H1 (cell line): Measurements from ENCODE around the gene USP26. TPM values are rescaled to one million over a fixed set of nuclear protein-coding genes. Genes with fewer than 3 reads are reported as not detected.
A peak's percentile ranks its signal among the peaks of the same experiment; 100 is the strongest.

Source experiments
- CTCF ChIA-PET: fragments of 300-600 bp; sonication (Branson Sonifier 250); formaldehyde crosslinking; loops from one replicate; lab custom pipeline; 2021; ENCODE audit not compliant: partially characterized antibody; lab: Charles Lee
- POLR2A ChIA-PET: fragments of 300-600 bp; sonication (Branson Sonifier 250); formaldehyde crosslinking; loops from one replicate; lab custom pipeline; 2021; ENCODE audit warnings: inconsistent platforms; ENCODE audit not compliant: partially characterized antibody; lab: Charles Lee
- DNase-seq, 2 experiments: peaks; one replicate each; pipeline versions ENCODE4 v3.0.0 to v3.0.0-alpha.2; 2010 to 2022; ENCODE audit warnings: low spot score in 2 of 2, low read depth in 1 of 2, mixed read lengths in 1 of 2
- FAIRE-seq: peaks from 2 replicates; lab custom pipeline; 2011; peaks lifted over from hg19 to GRCh38; lab: Jason Lieb, UNC
- H2AFZ ChIP-seq: 2 replicates; pipeline ENCODE4 v1.8.1; 2012; ENCODE audit warnings: low read length, inconsistent platforms
- H2AK5ac ChIP-seq: 2 replicates; pipeline ENCODE4 v1.6.1; 2013; ENCODE audit warnings: low read depth, low read length
- H2BK120ac ChIP-seq: replicated peaks from 2 replicates; pipeline ENCODE3; 2013; ENCODE audit warnings: low read depth, low read length, inconsistent platforms
- H2BK12ac ChIP-seq: 2 replicates; pipeline ENCODE4 v1.6.1; 2013; ENCODE audit warnings: low read depth, low read length
- H2BK15ac ChIP-seq: 2 replicates; pipeline ENCODE4 v1.6.1; 2013; ENCODE audit warnings: low read length
- H2BK20ac ChIP-seq: 2 replicates; pipeline ENCODE4 v1.6.1; 2013; ENCODE audit warnings: low read length
- H2BK5ac ChIP-seq: 2 replicates; pipeline ENCODE4 v1.6.1; 2013; ENCODE audit warnings: low read depth, low read length
- H3K14ac ChIP-seq: 2 replicates; pipeline ENCODE4 v1.6.1; 2013; ENCODE audit warnings: inconsistent platforms; ENCODE audit not compliant: insufficient read length
- H3K18ac ChIP-seq: 2 replicates; pipeline ENCODE4 v1.6.1; 2013; ENCODE audit warnings: low read length; ENCODE audit errors: extremely low read depth
- H3K23ac ChIP-seq: 2 replicates; pipeline ENCODE4 v1.6.1; 2013; ENCODE audit warnings: inconsistent platforms; ENCODE audit not compliant: insufficient read length
- H3K23me2 ChIP-seq: 2 replicates; pipeline ENCODE4 v1.6.1; 2013; ENCODE audit warnings: low read depth, low read length
- H3K27ac ChIP-seq: 2 replicates; pipeline ENCODE4 v1.6.1; 2011; ENCODE audit warnings: low read depth, low read length, inconsistent platforms
- H3K27me3 ChIP-seq, 4 experiments: replicated peaks in 1 of 4; 1 replicate in 1 of 4; 2 replicates in 3 of 4; pipeline versions ENCODE4 v1.6.1 to v1.8.1; 2011 to 2013; ENCODE audit warnings: low read length in 3 of 4, mild to moderate bottlenecking in 3 of 4, inconsistent platforms in 2 of 4, mixed read lengths in 2 of 4, moderate library complexity in 1 of 4; ENCODE audit not compliant: control insufficient read depth in 3 of 4, insufficient read depth in 3 of 4; ENCODE audit errors: extremely low read depth in 1 of 4
- H3K36me3 ChIP-seq, 4 experiments: 2 replicates each; pipeline versions ENCODE4 v1.6.1 to v1.8.1; 2011 to 2013; ENCODE audit warnings: mild to moderate bottlenecking in 4 of 4, low read length in 3 of 4, moderate library complexity in 2 of 4, control low read depth in 1 of 4, inconsistent platforms in 1 of 4; ENCODE audit not compliant: insufficient read depth in 4 of 4, control insufficient read depth in 2 of 4
- H3K4ac ChIP-seq: replicated peaks from 2 replicates; pipeline ENCODE3; 2013; ENCODE audit warnings: low read length, low read depth, mixed read lengths, inconsistent platforms; ENCODE audit not compliant: insufficient read length
- H3K4me1 ChIP-seq, 4 experiments: replicated peaks in 1 of 4; 1 replicate in 1 of 4; 2 replicates in 3 of 4; pipeline versions ENCODE4 v1.6.1 to v1.8.1; 2011 to 2013; ENCODE audit warnings: low read length in 3 of 4, inconsistent platforms in 2 of 4, mixed read lengths in 1 of 4; ENCODE audit not compliant: insufficient read depth in 4 of 4, control insufficient read depth in 3 of 4
- H3K4me2 ChIP-seq, 2 experiments: 2 replicates each; pipeline versions ENCODE4 v1.6.1 to v1.8.1; 2011 to 2013; ENCODE audit warnings: low read depth in 2 of 2, low read length in 2 of 2, control low read depth in 1 of 2, inconsistent platforms in 1 of 2, mild to moderate bottlenecking in 1 of 2; ENCODE audit not compliant: insufficient read depth in 1 of 2
- H3K4me3 ChIP-seq, 4 experiments: fragments of 200-600, 300-600 bp in 1 of 4; sonication (generic), shearing (Covaris generic), sonication (Bioruptor Twin) in 1 of 4; 2 replicates each; pipeline versions ENCODE4 v1.5.1 to v1.8.1; 2011 to 2016; ENCODE audit warnings: low read length in 4 of 4, low read depth in 3 of 4, control low read depth in 2 of 4, inconsistent platforms in 2 of 4, mild to moderate bottlenecking in 2 of 4, mixed read lengths in 1 of 4, moderate library complexity in 1 of 4; ENCODE audit not compliant: insufficient read depth in 2 of 4; ENCODE audit errors: extremely low read depth in 1 of 4
- H3K56ac ChIP-seq: replicated peaks from 2 replicates; pipeline ENCODE3; 2013; ENCODE audit warnings: low read depth, mild to moderate bottlenecking, mixed read lengths, low read length, inconsistent platforms; ENCODE audit not compliant: insufficient read length
- H3K79me1 ChIP-seq: 2 replicates; pipeline ENCODE4 v1.6.1; 2013; ENCODE audit warnings: low read depth, low read length, control low read depth
- H3K79me2 ChIP-seq, 2 experiments: 2 replicates each; pipeline versions ENCODE4 v1.6.1 to v1.8.1; 2012 to 2013; ENCODE audit warnings: low read length in 2 of 2, mild to moderate bottlenecking in 2 of 2, inconsistent platforms in 1 of 2; ENCODE audit not compliant: insufficient read depth in 2 of 2, control insufficient read depth in 1 of 2
- H3K9ac ChIP-seq, 4 experiments: replicated peaks in 1 of 4; 1 replicate in 1 of 4; 2 replicates in 3 of 4; pipeline versions ENCODE4 v1.6.1 to v1.8.1; 2011 to 2013; ENCODE audit warnings: low read depth in 3 of 4, low read length in 3 of 4, control low read depth in 2 of 4, mild to moderate bottlenecking in 2 of 4, moderate library complexity in 2 of 4, inconsistent platforms in 1 of 4; ENCODE audit errors: extremely low read depth in 1 of 4
- H3K9me3 ChIP-seq, 2 experiments: 2 replicates each; pipeline versions ENCODE4 v1.6.1 to v1.8.1; 2012 to 2013; ENCODE audit warnings: mild to moderate bottlenecking in 2 of 2, moderate library complexity in 2 of 2, control low read depth in 1 of 2, inconsistent platforms in 1 of 2, low read depth in 1 of 2, low read length in 1 of 2, mixed read lengths in 1 of 2; ENCODE audit not compliant: insufficient read depth in 2 of 2
- H4K20me1 ChIP-seq, 2 experiments: replicated peaks in 1 of 2; 2 replicates each; pipeline versions ENCODE3 to v1.8.1; 2011 to 2013; ENCODE audit warnings: inconsistent platforms in 2 of 2, low read length in 2 of 2, mild to moderate bottlenecking in 1 of 2; ENCODE audit not compliant: insufficient read depth in 2 of 2, control insufficient read depth in 1 of 2
- H4K5ac ChIP-seq: 2 replicates; pipeline ENCODE4 v1.6.1; 2013; ENCODE audit warnings: low read length, low read depth, mixed read lengths, inconsistent platforms; ENCODE audit not compliant: insufficient read length
- H4K8ac ChIP-seq: 2 replicates; pipeline ENCODE4 v1.8.0; 2013; ENCODE audit warnings: mild to moderate bottlenecking, moderate library complexity, low read length, inconsistent platforms; ENCODE audit not compliant: insufficient read depth; ENCODE audit errors: extremely low read depth
- H4K91ac ChIP-seq: replicated peaks from 2 replicates; pipeline ENCODE3; 2013; ENCODE audit warnings: low read length, mixed read lengths, inconsistent platforms; ENCODE audit not compliant: insufficient read length
- JUND ChIP-seq: IDR thresholded peaks from 2 replicates; pipeline ENCODE4 v1.6.1; 2011; ENCODE audit warnings: mild to moderate bottlenecking, improper control_type of control experiment, low read length
- PHF8 ChIP-seq: fragments of 200-600 bp; sonication (generic); conservative IDR thresholded peaks from 2 replicates; pipeline ENCODE4 v1.7.1; 2012; ENCODE audit warnings: low read depth, mild to moderate bottlenecking, inconsistent platforms, low read length, moderate library complexity
- WGBS, 2 experiments: shearing (Covaris generic) in 1 of 2; methylation state at CpG; one replicate each; pipeline versions ENCODE4 v1.1.6 to v1.1.7; 2013 to 2015; ENCODE audit warnings: low lambda C conversion rate in 2 of 2, mixed read lengths in 2 of 2, inconsistent platforms in 1 of 2, low coverage in 1 of 2, missing lambda C conversion rate in 1 of 2; ENCODE audit not compliant: insufficient replicate concordance in 2 of 2, insufficient coverage in 1 of 2, insufficient read length in 1 of 2; ENCODE audit errors: extremely low coverage in 1 of 2, missing lambda C conversion rate in 1 of 2; 5-methylcytosine and 5-hydroxymethylcytosine counted together
- polyA plus RNA-seq, 7 experiments: library from polyadenylated mRNA; depleted of rRNA in 3 of 7; stranded (reverse) in 5 of 7; unstranded in 2 of 7; fragments of >200 nt in 5 of 7; fragments of 200-250 nt in 2 of 7; gene quantifications; 1 replicate in 5 of 7; 2 replicates in 1 of 7; 4 replicates in 1 of 7; pipeline versions ENCODE4 v1.2.1 to v1.2.3, GENCODE V29; 2011 to 2013; ENCODE audit warnings: missing spikeins in 2 of 7, mixed read lengths in 2 of 7
- total RNA-seq: library from RNA; stranded (reverse); fragmentation: NEBNext Ultra II Directional; extraction: Animal tissue kit (Norgen Biotek cat#: 25700); gene quantifications from 2 replicates; pipeline ENCODE4 v1.2.1, GENCODE V29; 2021

Gene USP26
- total and polyA plus RNA-seq, 2 of the 8 experiments (the other 6 are each of a cell fraction or from before 2014, with no cell fraction given), result not detected

GRCh38 chrX:133048751-133049150, 48.2 kb downstream of the USP26 start:
- FAIRE-seq (peak; percentile 66), DNase-seq (no peak)
- Histone ChIP-seq H3K23ac (no peak overlapping the region), H2BK12ac (no peak overlapping the region), H4K8ac (no peak overlapping the region), H3K14ac (no peak overlapping the region), H3K56ac (no peak overlapping the region), H2AK5ac (no peak overlapping the region), H3K9ac (no peak overlapping the region), H2AFZ (no peak overlapping the region), H2BK120ac (no peak overlapping the region), H3K18ac (no peak overlapping the region), H3K23me2 (no peaks in the 10 kb centered on the region), H4K5ac (no peak overlapping the region), H3K79me2 (no peaks in the 10 kb centered on the region), H4K20me1 (no peaks in the 10 kb centered on the region), H3K9me3 (no peaks in the 10 kb centered on the region), H2BK20ac (no peak overlapping the region), H3K27ac (no peak overlapping the region), H3K79me1 (no peaks in the 10 kb centered on the region), H3K36me3 (no peaks in the 10 kb centered on the region), H3K4me1 (no peaks in the 10 kb centered on the region; a peak in 1 of 7 replicates), H2BK15ac (no peak overlapping the region), H3K4me2 (no peak overlapping the region), H3K4ac (no peak overlapping the region), H2BK5ac (no peak overlapping the region), H3K27me3 (no peaks in the 10 kb centered on the region), H4K91ac (no peak overlapping the region), H3K4me3 (no peak overlapping the region)
- WGBS, 2 experiments, result 82% methylated on average over 2 of the region's 5 CpGs; no CpG with 5 or more reads in 1 of the 2 experiments
- ChIA-PET CTCF (interaction anchor here (0.6 kb wide), 1 partner anchor 308 kb away, joined by 3 read pairs; no protein-coding TSS in a partner anchor), POLR2A (no interaction called here)
- TF ChIP-seq JUND (no peak), PHF8 (no peak)
